GM12891 (cell line): ENCODE measurements around the gene PDZRN4.
"Not testable (repeated sequence)": the region's sequence is repeated elsewhere in the genome, so short reads cannot be mapped to it uniquely, and the experiment has no call there.

Experiments used
- PAX5 ChIP-seq: IDR thresholded peaks from 2 replicates; pipeline ENCODE4 v1.6.1; 2011; ENCODE audit warnings: low read length, moderate library complexity, mild to moderate bottlenecking; ENCODE audit not compliant: insufficient read depth, severe bottlenecking
- POLR2A ChIP-seq: IDR thresholded peaks from 2 replicates; pipeline ENCODE4 v1.6.1; 2011; ENCODE audit warnings: low read depth, low read length, control low read depth
- POLR2AphosphoS5 ChIP-seq: IDR thresholded peaks from 2 replicates; pipeline ENCODE4 v1.6.1; 2011; ENCODE audit warnings: low read depth, low read length, control low read depth
- TAF1 ChIP-seq: IDR thresholded peaks from 2 replicates; pipeline ENCODE4 v1.6.1; 2011; ENCODE audit warnings: low read depth, low read length, control low read depth

- TF ChIP-seq TAF1, POLR2AphosphoS5, POLR2A, PAX5: not testable (repeated sequence)
These were observed 124.3 kb downstream of the PDZRN4 start for GRCh38 chr12:41312451-41312850.
